Superior temporal gyrus (tissue), 1 donor: Measurements from ENCODE around the gene ARHGAP36.

Source experiments
- DNase-seq: peaks from one replicate; pipeline ENCODE4 v3.0.0-alpha.2; 2016; ENCODE audit errors: extremely low spot score

The ARHGAP36 gene

DNA sequence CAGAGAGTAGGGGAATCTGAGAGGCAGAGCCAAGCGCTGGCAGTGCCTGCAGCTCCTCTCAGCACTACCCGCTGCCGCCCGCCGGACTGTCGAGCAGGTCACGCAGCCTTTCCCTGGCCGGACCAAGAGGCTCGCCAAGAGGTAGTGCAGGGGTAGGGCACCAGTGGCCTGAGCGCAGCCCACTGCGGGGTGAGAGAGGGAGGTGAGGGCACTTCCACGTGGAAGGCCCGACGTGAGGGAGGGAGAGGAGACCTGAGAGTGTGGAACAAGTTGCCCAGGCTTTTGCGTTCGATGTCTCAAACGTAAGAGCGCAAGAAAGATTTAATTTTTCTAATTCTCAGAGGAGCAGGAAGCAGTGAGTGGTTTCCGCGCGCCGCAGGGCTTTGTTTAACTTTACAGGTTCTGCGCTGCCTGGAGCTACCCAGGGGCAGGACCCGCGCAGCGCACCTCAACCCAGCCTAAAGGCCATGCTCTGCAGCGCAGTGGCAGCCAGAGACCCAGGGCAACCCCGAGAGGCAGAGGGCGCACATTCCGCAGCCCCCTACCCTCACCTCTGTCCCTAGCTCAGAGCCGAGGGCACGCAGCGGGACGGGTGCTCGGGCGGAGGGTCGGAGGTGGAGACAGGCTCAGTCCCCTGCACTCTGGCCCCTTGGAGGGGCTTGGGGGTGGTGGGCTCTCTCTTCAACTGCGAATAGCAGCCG lies 14.9 kb downstream of the ARHGAP36 start:
- no peak for DNase-seq

DNA sequence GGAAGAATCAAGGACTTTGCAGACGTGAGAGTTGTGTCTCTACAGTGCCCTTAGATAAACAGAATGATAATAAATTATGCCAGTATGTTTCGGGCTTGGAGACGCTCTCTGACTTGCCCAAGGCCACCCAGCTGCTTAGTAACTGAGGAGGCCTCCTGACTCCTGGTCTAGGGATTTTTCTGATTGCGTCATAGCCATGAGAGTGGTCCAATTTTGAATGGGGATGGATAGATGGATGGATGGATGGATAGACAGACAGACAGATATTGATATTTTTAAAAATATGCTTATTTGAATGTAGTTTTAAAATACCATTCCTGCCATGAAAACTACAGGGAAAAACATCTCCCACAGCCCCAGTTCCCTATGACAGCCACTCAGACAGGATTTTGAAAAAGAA lies 15.5 kb downstream of the ARHGAP36 start:
- DNase-seq: no peak

DNA sequence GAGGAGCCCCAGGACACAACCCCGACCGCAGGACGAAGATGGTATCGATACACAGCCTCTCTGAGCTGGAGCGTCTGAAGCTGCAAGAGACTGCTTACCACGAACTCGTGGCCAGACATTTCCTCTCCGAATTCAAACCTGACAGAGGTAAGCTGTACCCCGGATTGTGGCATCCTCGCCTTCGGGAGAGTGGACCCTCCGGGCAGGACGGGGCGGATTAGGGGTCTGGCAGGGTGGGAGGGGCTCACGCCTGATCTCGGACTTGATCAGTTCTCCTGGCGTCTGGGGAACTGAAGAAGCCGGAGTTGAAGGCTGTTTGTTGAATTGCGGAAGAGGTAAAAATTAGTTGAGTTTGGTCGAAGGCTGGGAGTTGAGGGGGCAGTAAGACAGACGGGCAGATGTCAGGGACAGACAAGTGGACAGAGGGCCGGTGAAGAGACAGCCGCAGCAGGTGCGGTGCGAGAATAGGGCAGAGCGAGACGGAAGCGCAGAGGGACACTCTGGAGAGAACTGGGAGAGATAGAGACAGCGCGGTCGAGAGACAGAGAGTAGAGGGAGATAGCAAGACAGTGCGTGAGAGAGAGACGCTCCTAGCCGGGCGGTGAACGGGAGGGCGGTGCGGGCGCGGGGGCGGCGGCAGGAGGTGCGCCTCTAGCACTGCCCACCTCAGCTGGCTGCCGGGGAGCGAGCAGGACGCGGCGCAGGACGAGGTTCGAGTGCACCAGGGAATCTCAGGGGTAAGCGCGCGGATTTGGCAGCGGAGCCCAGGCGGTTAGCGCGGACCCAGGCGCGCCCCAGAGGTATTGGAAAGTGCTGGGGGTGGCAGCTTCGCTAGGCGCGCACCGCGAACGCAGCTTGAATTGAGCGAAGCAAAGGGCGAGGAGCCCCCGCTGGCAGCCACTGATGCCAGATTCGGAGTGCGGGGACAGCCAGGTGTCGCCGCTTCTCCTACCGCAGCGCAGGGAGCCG lies 23.9 kb downstream of the ARHGAP36 start:
- no peak for DNase-seq

DNA sequence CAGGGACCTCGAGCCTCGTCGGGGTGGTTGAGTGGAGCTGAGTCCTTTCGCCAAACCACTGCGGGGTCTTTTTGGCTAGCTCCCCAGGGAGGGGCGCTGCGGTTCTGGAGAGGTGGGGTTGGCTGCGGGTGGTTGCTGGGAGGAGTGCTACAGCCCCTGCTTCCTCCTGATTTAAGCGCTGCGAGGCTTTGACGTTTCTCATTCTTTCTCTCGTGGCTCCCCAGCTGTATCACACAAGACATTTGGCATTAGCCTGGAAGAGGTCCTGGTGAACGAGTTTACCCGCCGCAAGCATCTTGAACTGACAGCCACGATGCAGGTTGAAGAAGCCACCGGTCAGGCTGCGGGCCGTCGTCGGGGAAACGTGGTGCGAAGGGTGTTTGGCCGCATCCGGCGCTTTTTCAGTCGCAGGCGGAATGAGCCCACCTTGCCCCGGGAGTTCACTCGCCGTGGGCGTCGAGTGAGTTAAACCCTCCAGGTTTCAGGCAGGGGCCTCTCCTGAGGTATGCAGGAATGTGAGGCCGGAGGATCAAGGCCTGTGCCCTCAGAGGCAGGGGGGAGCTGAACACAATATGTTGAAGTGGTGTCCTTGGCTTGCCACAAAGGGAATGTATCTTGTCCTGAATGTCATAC lies 25.5 kb downstream of the ARHGAP36 start:
- DNase-seq: no peak

DNA sequence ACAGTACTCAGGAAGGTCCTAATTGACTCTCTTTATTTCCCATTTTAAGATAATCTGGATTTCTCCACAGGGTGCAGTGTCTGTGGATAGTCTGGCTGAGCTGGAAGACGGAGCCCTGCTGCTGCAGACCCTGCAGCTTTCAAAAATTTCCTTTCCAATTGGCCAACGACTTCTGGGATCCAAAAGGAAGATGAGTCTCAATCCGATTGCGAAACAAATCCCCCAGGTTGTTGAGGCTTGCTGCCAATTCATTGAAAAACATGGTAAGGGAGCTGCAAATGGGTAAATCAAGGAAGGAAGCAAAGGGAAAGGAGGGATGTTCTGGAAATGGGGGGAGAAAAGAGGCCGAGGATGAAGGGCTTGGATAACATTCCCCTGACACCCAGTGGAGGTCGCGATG lies 26.0 kb downstream of the ARHGAP36 start:
- no peak for DNase-seq

DNA sequence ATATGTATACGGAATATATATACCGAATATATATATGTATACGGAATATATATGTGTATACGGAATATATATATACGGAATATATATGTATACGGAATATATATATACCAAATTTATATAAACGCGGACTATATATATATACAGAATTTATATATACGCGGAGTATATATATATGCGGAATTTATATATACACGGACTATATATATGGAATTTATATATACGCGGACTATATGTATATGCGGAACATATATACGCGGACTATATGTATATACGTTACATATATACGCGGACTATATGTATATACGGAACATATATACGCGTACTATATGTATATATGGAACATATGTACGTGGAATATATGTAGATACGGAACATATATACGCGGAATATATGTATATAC lies 78.6 kb downstream of the ARHGAP36 start:
- DNase-seq: no peak

DNA sequence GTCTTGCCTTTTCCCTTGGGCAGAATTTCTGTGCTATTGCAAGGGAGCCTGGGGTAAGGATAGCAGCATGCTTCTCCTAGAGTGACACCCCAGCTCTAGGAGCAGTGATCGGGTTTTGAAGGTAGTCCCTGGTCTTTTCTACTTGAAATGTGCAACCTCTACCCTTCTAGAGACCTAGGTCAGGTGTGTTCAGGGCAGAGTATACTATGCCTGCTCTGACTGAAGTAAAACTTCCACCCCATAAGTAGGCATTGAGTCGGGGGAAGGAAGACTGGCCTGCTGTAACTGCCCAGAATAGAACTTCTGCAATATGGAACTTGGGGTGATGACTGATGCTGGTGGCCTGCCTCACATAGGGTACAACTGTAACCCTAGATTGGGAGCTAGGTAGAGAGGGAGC lies 80.9 kb downstream of the ARHGAP36 start:
- DNase-seq: no peak
